PFSK-1 (cell line): ENCODE measurements around the gene CLCN7.

Experiments used
- FOXP2 ChIP-seq: optimal IDR thresholded peaks from 2 replicates; pipeline ENCODE3; 2011; ENCODE audit warnings: borderline replicate concordance, control low read depth, inconsistent platforms; ENCODE audit not compliant: insufficient read depth; ENCODE audit errors: extremely low read length, extremely low read depth
- POLR2AphosphoS5 ChIP-seq: IDR thresholded peaks from 2 replicates; pipeline ENCODE4 v1.6.1; 2012; ENCODE audit warnings: low read depth, mild to moderate bottlenecking, control low read depth, low read length, moderate library complexity
- REST ChIP-seq, 2 experiments: IDR thresholded peaks; 2 replicates each; pipeline versions ENCODE4 v1.6.1 to v1.8.0; 2011 to 2012; ENCODE audit warnings: low read depth in 2 of 2, low read length in 2 of 2, control low read depth in 1 of 2, inconsistent platforms in 1 of 2, mild to moderate bottlenecking in 1 of 2, moderate library complexity in 1 of 2; ENCODE audit not compliant: insufficient read depth in 1 of 2
- SIN3A ChIP-seq: IDR thresholded peaks from 2 replicates; pipeline ENCODE4 v1.6.1; 2012; ENCODE audit warnings: mild to moderate bottlenecking, low read length, moderate library complexity, borderline replicate concordance; ENCODE audit not compliant: insufficient read depth
- TAF1 ChIP-seq: IDR thresholded peaks from 2 replicates; pipeline ENCODE4 v1.6.1; 2012; ENCODE audit warnings: low read length, control low read depth, borderline replicate concordance; ENCODE audit not compliant: insufficient read depth

CLCN7 gene

GRCh38 chr16:1424028-1424427 is 50.8 kb downstream of the CLCN7 start:
- TF ChIP-seq REST (IDR thresholded peaks at IDR 0.05; ENCODE audit: insufficient read depth in 1 of 2, low read depth in 2 of 2, low read length in 2 of 2), result no peak
- no peak for TF ChIP-seq TAF1
- no peak for TF ChIP-seq POLR2AphosphoS5
- TF ChIP-seq SIN3A, result no peak
- TF ChIP-seq FOXP2, result no peak

GRCh38 chr16:1422076-1422475 is 52.8 kb downstream of the CLCN7 start:
- no peak for TF ChIP-seq TAF1

GRCh38 chr16:1420111-1420539 is 54.7 kb downstream of the CLCN7 start:
- TF ChIP-seq TAF1 (no peak), SIN3A (no peak), FOXP2 (no peak), REST (IDR thresholded peaks at IDR 0.05; ENCODE audit: insufficient read depth in 1 of 2, low read depth in 2 of 2, low read length in 2 of 2) (no peak), POLR2AphosphoS5 (no peak)

- no peak for TF ChIP-seq SIN3A
- no peak for TF ChIP-seq POLR2AphosphoS5
- TF ChIP-seq TAF1, result no peak
- no peak for TF ChIP-seq REST (IDR thresholded peaks at IDR 0.05; ENCODE audit: insufficient read depth in 1 of 2, low read depth in 2 of 2, low read length in 2 of 2)
- no peak for TF ChIP-seq FOXP2
These were observed 58.3 kb downstream of the CLCN7 start for GRCh38 chr16:1416521-1416941.

- TF ChIP-seq FOXP2 (no peak), TAF1 (no peak), REST (IDR thresholded peaks at IDR 0.05; ENCODE audit: insufficient read depth in 1 of 2, low read depth in 2 of 2, low read length in 2 of 2) (no peak), SIN3A (no peak), POLR2AphosphoS5 (no peak)
These were observed 60.1 kb downstream of the CLCN7 start, which contains the start of gene UNKL for GRCh38 chr16:1414532-1415260. Gene UNKL, minus strand, starts transcription at chr16:1414704. Its CDS starts 13 bp downstream, at chr16:1414691.
